HG03039 (cell line): ENCODE results near the gene FAM118A.
"Not testable (repeated sequence)": the region's sequence is repeated elsewhere in the genome, so short reads cannot be mapped to it uniquely, and the experiment has no call there.

ENCODE experiments used
- ATAC-seq: cut with Tn5 transposase; IDR thresholded peaks from one replicate; pipeline ENCODE4 v1.9.1; 2021; ENCODE audit warnings: mild to moderate bottlenecking, moderate library complexity; ENCODE audit not compliant: unreplicated experiment

Gene FAM118A

GRCh38 chr22:45308391-45308956 lies 1.3 kb upstream of the FAM118A start:
- no peak for ATAC-seq

GRCh38 chr22:45308957-45309421 lies 745 bp upstream of the FAM118A start:
- no peak for ATAC-seq

- ATAC-seq: no peak
These were observed 720 bp downstream of the FAM118A start for GRCh38 chr22:45310331-45310976.

GRCh38 chr22:45310977-45311531 lies 1.3 kb downstream of the FAM118A start:
- ATAC-seq: no peak

GRCh38 chr22:45312415-45312814 lies 2.7 kb downstream of the FAM118A start:
- no peak for ATAC-seq

- ATAC-seq: no peak
These were observed 3.1 kb downstream of the FAM118A start for GRCh38 chr22:45312856-45313255.

- ATAC-seq: no peak
These were observed 4.5 kb downstream of the FAM118A start for GRCh38 chr22:45314054-45314721.

- ATAC-seq: no peak
These were observed 5.1 kb downstream of the FAM118A start for GRCh38 chr22:45314786-45315185.

- ATAC-seq: no peak
These were observed 7.2 kb downstream of the FAM118A start for GRCh38 chr22:45316796-45317526.

- ATAC-seq: no peak
These were observed 7.9 kb downstream of the FAM118A start for GRCh38 chr22:45317551-45318167.

- ATAC-seq: no peak
These were observed 8.4 kb downstream of the FAM118A start for GRCh38 chr22:45318168-45318557.

- ATAC-seq: no peak
These were observed 9.0 kb downstream of the FAM118A start for GRCh38 chr22:45318558-45319323.

- ATAC-seq: no peak
These were observed 9.6 kb downstream of the FAM118A start for GRCh38 chr22:45319324-45319685.

GRCh38 chr22:45320357-45320976 lies 10.7 kb downstream of the FAM118A start:
- no peak for ATAC-seq

GRCh38 chr22:45321827-45322226 lies 12.1 kb downstream of the FAM118A start:
- no peak for ATAC-seq

GRCh38 chr22:45322873-45323525 lies 13.3 kb downstream of the FAM118A start:
- no peak for ATAC-seq

GRCh38 chr22:45323695-45324094 lies 14.0 kb downstream of the FAM118A start:
- ATAC-seq: no peak

GRCh38 chr22:45324311-45324711 lies 14.6 kb downstream of the FAM118A start:
- no peak for ATAC-seq

- ATAC-seq: not testable (repeated sequence)
These were observed 18.5 kb downstream of the FAM118A start for GRCh38 chr22:45328261-45328660.
